ENCODE data around the gene KMT2E. TPM values are rescaled to one million over a fixed set of nuclear protein-coding genes. Genes with fewer than 3 reads are reported as not detected.
A peak's percentile ranks its signal among the peaks of the same experiment; 100 is the strongest.
"Not testable (repeated sequence)": the region's sequence is repeated elsewhere in the genome, so short reads cannot be mapped to it uniquely, and the experiment has no call there.

The KMT2E gene
- total RNA-seq, 1 donor from 2014 or later: 97.0 TPM

GRCh38 chr7:105044449-105045070 lies 30.6 kb downstream of the KMT2E start:
- Histone ChIP-seq H3K27me3 (no peaks in the 10 kb centered on the region), H3K9me3 (no peaks in the 10 kb centered on the region), H3K4me1 (peaks cover 32% of the 10 kb centered on the region), H3K36me3 (peaks cover 80% of the 10 kb centered on the region), H3K4me3 (no peak overlapping the region), H3K27ac (no peak overlapping the region)
- TF ChIP-seq, protein P1, sequence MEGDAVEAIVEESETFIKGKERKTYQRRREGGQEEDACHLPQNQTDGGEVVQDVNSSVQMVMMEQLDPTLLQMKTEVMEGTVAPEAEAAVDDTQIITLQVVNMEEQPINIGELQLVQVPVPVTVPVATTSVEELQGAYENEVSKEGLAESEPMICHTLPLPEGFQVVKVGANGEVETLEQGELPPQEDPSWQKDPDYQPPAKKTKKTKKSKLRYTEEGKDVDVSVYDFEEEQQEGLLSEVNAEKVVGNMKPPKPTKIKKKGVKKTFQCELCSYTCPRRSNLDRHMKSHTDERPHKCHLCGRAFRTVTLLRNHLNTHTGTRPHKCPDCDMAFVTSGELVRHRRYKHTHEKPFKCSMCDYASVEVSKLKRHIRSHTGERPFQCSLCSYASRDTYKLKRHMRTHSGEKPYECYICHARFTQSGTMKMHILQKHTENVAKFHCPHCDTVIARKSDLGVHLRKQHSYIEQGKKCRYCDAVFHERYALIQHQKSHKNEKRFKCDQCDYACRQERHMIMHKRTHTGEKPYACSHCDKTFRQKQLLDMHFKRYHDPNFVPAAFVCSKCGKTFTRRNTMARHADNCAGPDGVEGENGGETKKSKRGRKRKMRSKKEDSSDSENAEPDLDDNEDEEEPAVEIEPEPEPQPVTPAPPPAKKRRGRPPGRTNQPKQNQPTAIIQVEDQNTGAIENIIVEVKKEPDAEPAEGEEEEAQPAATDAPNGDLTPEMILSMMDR (IDR thresholded peaks at IDR 0.05): no peak
- no peak for ATAC-seq
- intact Hi-C loops (cut with DNase I): no loop called here
- no peak for DNase-seq

DNA sequence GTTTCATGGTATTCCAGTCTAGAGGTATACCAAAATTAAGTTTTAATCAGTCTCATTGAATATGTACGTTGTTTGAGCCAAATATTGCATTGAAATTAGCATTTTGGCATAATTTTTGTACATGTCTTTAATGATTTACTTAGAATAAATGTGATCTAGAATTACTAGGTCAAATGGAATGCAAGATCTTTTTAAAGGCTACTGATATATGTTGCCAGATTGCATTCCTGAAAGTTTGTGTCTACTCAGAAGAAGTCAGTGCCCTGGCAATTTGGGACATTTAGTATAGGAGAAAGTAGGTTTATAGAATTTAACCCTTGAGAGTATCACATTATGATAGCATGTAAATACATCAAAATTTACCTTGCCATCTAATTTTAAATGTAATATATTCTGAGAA lies 32.4 kb downstream of the KMT2E start:
- no peak overlapping the region for H3K4me3 ChIP-seq
- peaks cover 83% of the 10 kb centered on the region for H3K36me3 ChIP-seq
- TF ChIP-seq, protein P1 (IDR thresholded peaks at IDR 0.05): no peak
- H3K9me3 ChIP-seq: no peaks in the 10 kb centered on the region
- peak; percentile 29 for ATAC-seq
- peak overlapping the region; percentile 11 for H3K27ac ChIP-seq
- no peaks in the 10 kb centered on the region for H3K27me3 ChIP-seq
- intact Hi-C loops (cut with DNase I): no loop called here
- peaks cover 26% of the 10 kb centered on the region for H3K4me1 ChIP-seq
- DNase-seq: no peak

DNA sequence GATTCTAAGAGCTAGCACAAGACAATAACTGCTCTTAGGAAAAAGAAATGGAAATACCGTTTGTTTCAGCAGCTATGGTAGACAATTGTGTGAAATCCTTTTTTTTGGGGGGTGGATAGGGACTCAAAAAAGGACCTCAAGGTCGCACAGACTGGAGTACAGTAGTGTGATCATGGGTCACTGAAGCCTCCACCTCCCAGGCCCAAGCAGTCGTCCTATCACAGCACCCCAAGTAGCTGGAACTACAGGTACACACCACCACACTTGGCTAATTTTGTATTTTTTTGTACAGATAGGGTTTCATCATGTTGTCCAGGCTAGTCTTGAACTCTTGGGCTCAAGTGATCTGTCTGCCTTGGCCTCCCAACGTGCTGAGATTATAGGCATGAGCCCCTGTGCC lies 33.9 kb downstream of the KMT2E start:
- Histone ChIP-seq H3K4me1 (peaks cover 26% of the 10 kb centered on the region), H3K36me3 (peaks cover 76% of the 10 kb centered on the region), H3K4me3 (no peak overlapping the region), H3K27me3 (no peaks in the 10 kb centered on the region), H3K27ac (no peak overlapping the region), H3K9me3 (no peaks in the 10 kb centered on the region)
- intact Hi-C loops (cut with DNase I): no loop called here
- ATAC-seq (no peak), DNase-seq (no peak)
- TF ChIP-seq, protein P1 (IDR thresholded peaks at IDR 0.05): no peak

DNA sequence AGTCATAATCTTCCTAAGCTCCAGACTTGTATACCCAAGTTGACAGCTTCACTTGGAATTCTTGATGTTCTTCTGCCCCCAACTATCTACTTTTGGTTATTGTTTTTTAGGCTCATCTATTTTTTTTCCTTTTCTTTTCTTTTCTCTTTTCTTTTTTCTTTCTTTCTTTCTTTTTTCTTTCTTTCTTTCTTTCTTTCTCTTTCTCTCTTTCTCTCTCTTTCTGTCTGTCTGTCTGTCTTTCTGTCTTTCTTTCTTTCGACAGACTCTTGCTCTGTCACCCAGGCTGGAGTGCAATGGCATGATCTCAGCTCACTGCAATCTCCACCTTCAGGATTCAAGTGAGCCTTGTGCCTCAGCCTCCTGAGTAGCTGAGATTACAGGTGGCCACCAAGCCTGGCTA lies 36.5 kb downstream of the KMT2E start:
- Histone ChIP-seq H3K27me3 (no peaks in the 10 kb centered on the region), H3K9me3 (no peaks in the 10 kb centered on the region), H3K36me3 (peaks cover 56% of the 10 kb centered on the region), H3K27ac (no peak overlapping the region), H3K4me3 (no peak overlapping the region), H3K4me1 (peaks cover 26% of the 10 kb centered on the region)
- intact Hi-C loops (cut with DNase I): no loop called here
- no peak for DNase-seq
- TF ChIP-seq, protein P1 (IDR thresholded peaks at IDR 0.05): no peak
- ATAC-seq: no peak

- H3K27ac ChIP-seq; ATAC-seq; H3K4me3 ChIP-seq; H3K27me3 ChIP-seq; intact Hi-C loops (cut with DNase I); H3K9me3 ChIP-seq; DNase-seq: not testable (repeated sequence)
- Histone ChIP-seq H3K4me1 (peaks cover 27% of the 10 kb centered on the region), H3K36me3 (peaks cover 52% of the 10 kb centered on the region)
Measured at GRCh38 chr7:105050899-105051298, 36.9 kb downstream of the KMT2E start.

- H3K27me3 ChIP-seq: no peaks in the 10 kb centered on the region
- ATAC-seq (no peak), DNase-seq (no peak)
- TF ChIP-seq, protein P1 (IDR thresholded peaks at IDR 0.05): no peak
- no peak overlapping the region for H3K27ac ChIP-seq
- no peak overlapping the region for H3K4me3 ChIP-seq
- intact Hi-C loops (cut with DNase I): no loop called here
- H3K36me3 ChIP-seq: peaks cover 21% of the 10 kb centered on the region
- no peaks in the 10 kb centered on the region for H3K9me3 ChIP-seq
- H3K4me1 ChIP-seq: peaks cover 28% of the 10 kb centered on the region
Measured at GRCh38 chr7:105055084-105055483, 41.1 kb downstream of the KMT2E start.

Data from upper lobe of right lung (tissue), 1 donor.